Stimulated activated CD4-positive, alpha-beta T cell treated with anti-CD3 and anti-CD28 coated beads, Interleukin-12 subunit alpha, Interleukin-12 subunit beta, amount 100 ng/mL, for 24 hours (primary cell): ENCODE measurements around the gene VILL.
"Not testable (repeated sequence)": the region's sequence is repeated elsewhere in the genome, so short reads cannot be mapped to it uniquely, and the experiment has no call there.

Experiments used
- DNase-seq, 2 experiments: peaks; one replicate each; pipeline ENCODE4 v3.0.0-alpha.2; 2020; ENCODE audit warnings: low read depth in 2 of 2

Gene VILL

GRCh38 chr3:37963635-37964034, 27.0 kb upstream of the VILL start:
- no peak for DNase-seq

DNA sequence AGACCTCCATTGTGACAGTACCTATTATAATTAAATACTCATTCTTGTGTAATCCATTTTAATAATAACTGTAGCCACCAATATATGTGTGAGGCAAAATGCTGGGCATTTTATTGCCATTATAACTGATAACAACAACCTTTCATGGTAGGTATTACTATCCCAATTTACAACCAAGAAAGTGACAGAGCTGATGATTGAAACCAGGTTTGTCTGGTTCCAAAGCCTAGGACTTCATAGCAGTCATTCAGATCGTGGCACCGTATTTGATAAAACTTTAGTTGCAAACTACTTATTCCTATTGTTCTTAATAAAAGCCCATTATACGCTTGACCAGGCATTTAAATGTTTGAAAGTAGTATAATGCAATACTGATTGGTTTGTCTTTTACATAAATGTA, 26.4 kb upstream of the VILL start:
- DNase-seq: no peak

- DNase-seq: no peak
Measured at GRCh38 chr3:37964716-37965115, 25.9 kb upstream of the VILL start.

DNA sequence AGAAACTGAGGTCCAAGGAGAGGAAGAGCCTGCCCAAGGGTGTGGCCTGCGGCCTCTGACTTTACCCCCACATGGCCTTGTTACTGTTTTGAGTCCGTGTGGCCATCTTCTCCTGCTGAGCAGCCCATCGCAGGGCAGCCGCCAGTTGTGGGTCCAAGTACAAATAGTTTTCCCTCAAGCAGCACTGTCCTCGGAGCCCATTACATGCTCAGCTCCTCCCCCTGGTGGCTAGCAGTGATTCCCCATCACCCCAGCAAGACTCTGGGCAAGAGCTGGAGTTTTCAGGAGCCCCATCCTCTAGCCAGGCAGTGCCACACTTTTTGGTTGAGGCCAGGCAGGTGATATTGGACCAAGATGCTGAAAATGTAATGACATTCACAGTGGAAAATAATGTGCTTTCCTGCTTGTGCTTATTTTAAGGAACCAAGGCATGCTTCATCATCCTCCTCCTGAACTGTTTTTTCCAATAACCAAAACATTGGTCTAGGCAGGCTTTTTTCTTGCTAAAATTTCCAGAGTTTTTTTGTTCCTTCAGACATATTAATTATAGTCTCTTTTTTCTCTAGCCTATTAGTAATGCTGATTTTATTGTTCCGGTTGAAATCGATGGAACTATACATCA, 23.2 kb upstream of the VILL start:
- peak; percentile 17 to 46 for DNase-seq

GRCh38 chr3:37968199-37968598, 22.4 kb upstream of the VILL start:
- no peak for DNase-seq

DNA sequence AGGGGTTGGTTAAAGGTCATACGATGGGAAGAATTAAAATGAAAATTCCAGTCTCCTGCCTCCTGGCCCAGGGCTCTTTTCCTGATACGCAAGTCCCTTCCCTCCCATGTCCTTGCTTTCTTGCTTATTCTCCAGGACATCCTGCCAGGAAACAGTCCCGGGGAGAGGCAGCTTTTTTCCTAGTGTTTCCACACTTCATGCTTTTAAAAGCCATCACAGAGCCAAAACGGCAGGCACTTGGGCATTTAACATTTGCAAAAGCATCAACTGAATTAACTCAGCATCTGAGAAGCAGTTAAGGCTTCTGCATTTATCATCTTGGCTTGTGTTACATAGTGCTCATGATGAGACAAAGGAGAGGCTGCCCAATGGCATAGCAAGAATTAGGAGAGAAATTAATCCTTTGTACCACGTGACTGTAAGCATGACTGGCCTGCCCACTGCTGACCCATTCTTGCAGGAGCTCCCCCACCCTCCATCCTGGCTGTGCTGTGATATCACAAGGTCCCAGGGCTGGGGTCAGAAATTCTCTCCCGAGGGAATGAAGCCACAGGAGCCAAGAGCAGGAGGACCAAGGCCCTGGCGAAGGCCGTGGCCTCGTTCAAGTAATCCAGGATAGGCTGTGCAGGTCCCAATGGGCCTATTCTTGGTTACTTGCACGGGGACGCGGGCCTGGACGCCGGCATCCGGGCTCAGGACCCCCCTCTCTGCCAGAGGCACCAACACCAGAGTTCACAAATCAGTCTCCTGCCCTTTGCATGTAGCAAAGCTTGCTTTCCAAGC, 21.6 kb upstream of the VILL start:
- no peak for DNase-seq

DNA sequence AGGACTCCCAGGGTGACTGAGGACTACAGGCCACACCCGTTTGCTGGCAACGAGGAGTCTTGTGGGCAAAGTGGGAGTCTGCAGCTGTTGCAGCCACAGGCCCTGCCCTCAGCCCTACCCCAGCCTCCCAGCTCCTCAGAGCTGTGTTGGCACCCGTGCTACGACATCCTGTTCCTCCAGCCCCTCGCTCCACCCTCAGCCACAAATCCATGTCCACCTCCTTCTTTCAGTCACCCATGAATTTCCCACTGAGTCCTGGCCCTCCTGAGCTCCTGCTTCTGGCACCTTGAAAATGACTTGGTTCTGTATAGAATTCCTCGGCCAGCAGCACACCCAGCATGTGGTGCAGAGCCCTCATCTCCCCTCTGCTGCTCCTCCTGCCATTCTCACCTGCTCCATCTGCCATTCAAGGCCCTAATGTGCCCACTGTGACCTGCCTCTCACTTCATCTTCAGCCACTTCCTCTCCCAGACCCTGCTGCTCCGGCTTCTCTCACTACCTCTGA, 20.9 kb upstream of the VILL start:
- no peak for DNase-seq

GRCh38 chr3:37970802-37971201, 19.8 kb upstream of the VILL start:
- no peak for DNase-seq

DNA sequence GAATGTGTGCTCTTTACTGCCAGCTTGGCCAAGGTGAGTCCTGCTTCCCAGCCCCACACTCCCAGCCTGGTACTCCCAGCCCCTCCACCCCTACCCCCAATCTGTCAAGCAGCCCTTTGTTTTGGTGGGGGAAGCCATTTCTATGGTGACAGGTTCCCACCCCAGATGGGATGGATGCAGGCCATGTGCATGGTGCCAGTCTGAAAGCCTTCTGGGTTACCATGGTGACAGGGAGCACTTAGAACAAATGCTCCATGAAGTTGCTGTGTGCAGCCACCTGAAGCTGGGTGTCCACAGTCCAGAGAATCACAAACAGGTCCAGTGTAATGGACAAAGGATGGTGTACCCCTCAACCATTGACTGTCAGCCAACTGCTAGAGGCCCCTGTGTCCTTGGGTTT, 19.1 kb upstream of the VILL start:
- DNase-seq: no peak

GRCh38 chr3:37972056-37972455, 18.5 kb upstream of the VILL start:
- not testable (repeated sequence) for DNase-seq

- no peak for DNase-seq
Measured at GRCh38 chr3:37973246-37974054, 17.1 kb upstream of the VILL start.

GRCh38 chr3:37974121-37975083, 16.2 kb upstream of the VILL start:
- DNase-seq: peak; percentile 43 to 57

- DNase-seq: no peak
Measured at GRCh38 chr3:37979541-37980461, 10.8 kb upstream of the VILL start.

- no peak for DNase-seq
Measured at GRCh38 chr3:37980462-37981347, 9.9 kb upstream of the VILL start.

DNA sequence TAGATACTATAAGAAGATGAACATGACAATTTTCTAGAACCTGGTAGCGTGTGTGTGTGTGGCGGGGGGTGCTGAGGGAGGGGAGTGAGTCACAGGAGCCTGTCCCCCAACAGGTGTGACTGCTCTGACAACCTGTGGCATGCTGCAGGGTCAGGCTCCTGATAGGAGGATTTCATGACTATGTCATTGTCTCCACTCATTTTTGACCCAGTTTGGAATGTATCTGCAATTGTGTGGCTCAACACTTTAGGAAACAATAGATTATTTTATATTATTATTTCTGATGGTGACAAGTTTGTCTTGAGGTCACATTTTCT, 9.3 kb upstream of the VILL start:
- DNase-seq: no peak

DNA sequence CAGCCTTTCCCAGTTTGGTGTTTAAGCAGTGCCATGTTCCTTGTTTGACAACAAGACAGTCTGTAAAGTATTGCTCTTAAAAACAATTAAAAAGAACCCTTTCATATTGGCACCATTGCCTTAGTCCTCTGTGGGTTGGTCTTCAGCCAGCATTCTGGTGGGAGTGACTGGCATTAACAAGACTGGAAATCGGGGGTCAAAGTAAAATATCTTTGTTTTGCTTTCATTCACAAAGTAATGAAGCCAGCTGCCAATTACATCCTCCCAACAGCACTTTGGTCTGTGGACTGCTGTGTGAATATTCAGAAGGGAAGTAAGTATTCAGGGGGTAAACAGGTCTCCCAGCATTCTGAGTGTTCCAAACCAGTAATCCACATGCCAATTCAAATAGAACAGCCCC, 8.3 kb upstream of the VILL start:
- DNase-seq: no peak

DNA sequence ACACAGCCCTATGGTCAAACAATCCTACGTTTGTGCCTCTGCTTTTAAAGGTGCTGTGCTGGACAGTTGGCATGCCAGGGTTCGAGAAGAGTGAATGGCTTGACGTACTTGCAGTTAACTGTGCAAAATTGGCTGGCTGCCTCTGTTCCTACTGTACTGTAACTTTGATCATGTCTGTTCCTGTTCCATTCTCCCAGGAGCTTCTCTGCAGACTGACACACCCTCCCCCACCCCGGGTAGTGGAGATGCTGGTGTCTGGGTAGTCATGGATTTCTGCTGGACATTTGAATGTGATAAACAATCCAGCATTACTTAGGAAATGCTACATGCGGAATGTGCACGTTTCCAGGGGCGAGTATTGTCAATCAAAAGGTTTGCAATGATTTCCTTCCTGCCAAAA, 6.5 kb upstream of the VILL start:
- no peak for DNase-seq

DNA sequence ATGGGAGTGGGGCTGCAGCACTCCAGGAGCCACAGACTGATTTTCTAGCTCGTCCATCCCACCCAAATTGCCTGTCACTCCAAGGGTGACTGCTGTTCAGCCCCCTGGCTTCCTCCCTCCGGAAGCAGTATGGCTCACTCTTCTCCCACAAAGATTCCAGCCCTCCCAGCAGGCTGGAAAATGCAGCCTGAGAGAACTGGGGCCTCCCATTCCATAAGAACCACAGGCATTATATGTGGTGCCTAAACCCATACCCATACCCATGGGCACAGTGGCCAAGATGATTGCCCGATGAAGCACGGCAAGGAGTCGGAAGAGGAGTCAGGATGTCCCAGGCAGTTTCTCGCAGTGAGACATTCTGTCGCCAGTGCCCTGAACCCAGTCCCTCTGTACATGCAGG, 6.0 kb upstream of the VILL start:
- DNase-seq: no peak

- no peak for DNase-seq
Measured at GRCh38 chr3:37985637-37986320, 4.8 kb upstream of the VILL start.
